Spinal cord (tissue), 10 donors: ENCODE results near the gene IFITM1. TPM values are rescaled to one million over a fixed set of nuclear protein-coding genes. Genes with fewer than 3 reads are reported as not detected.
"Not testable (repeated sequence)": the region's sequence is repeated elsewhere in the genome, so short reads cannot be mapped to it uniquely, and the experiment has no call there.

ENCODE experiments used
- DNase-seq, 6 donors: peaks; one replicate each; pipeline versions ENCODE4 v3.0.0 to v3.0.0-alpha.2; 2013 to 2015; ENCODE audit warnings: low spot score in 6 of 6, low read depth in 4 of 6
- H3K27ac ChIP-seq: one replicate; pipeline ENCODE4 v1.5.1; 2013; ENCODE audit warnings: low read depth, low read length, control low read depth
- H3K27me3 ChIP-seq: one replicate; pipeline ENCODE4 v1.6.1; 2013; ENCODE audit warnings: low read length; ENCODE audit not compliant: control insufficient read depth, insufficient read depth
- H3K36me3 ChIP-seq: one replicate; pipeline ENCODE4 v1.6.1; 2013; ENCODE audit warnings: low read length; ENCODE audit not compliant: control insufficient read depth, insufficient read depth
- H3K4me1 ChIP-seq: one replicate; pipeline ENCODE4 v1.6.1; 2013; ENCODE audit warnings: low read length; ENCODE audit not compliant: control insufficient read depth, insufficient read depth
- H3K4me3 ChIP-seq: one replicate; pipeline ENCODE4 v1.5.1; 2013; ENCODE audit warnings: low read depth, low read length, control low read depth
- H3K9me3 ChIP-seq: one replicate; pipeline ENCODE4 v1.6.1; 2013; ENCODE audit warnings: low read length; ENCODE audit not compliant: control insufficient read depth, insufficient read depth
- WGBS: methylation state at CpG from one replicate; pipeline ENCODE4 v1.1.5; 2013; ENCODE audit warnings: missing lambda C conversion rate; ENCODE audit not compliant: insufficient coverage; 5-methylcytosine and 5-hydroxymethylcytosine counted together
- polyA plus RNA-seq, 2 donors: library from polyadenylated mRNA; unstranded; fragments of 120-200 nt; gene quantifications; one replicate each; pipeline ENCODE4 v1.2.1, GENCODE V29; 2013; ENCODE audit not compliant: insufficient read length in 2 of 2
- total RNA-seq, 2 donors: library from RNA; depleted of rRNA in 1 of 2; stranded (reverse); fragments of 120-200 nt in 1 of 2; fragments of >200 nt in 1 of 2; gene quantifications; one replicate each; pipeline versions ENCODE4 v1.2.3 to v1.2.4, GENCODE V29; 2013 to 2014
- donor health status: healthy.

IFITM1 gene
- total and polyA plus RNA-seq, 4 donors = 18.0 to 125 (median 26.2) TPM

GRCh38 chr11:355581-356458 lies 42.0 kb downstream of the IFITM1 start:
- Histone ChIP-seq H3K4me3 (peak overlapping the region; percentile 18), H3K27me3 (no peaks in the 10 kb centered on the region), H3K27ac (peak overlapping the region; percentile 97), H3K36me3 (no peaks in the 10 kb centered on the region), H3K9me3 (no peaks in the 10 kb centered on the region), H3K4me1 (peaks cover 29% of the 10 kb centered on the region)
- WGBS = 6% methylated on average over 52 of the region's 76 CpGs
- peak in 2 of 6 donors; percentile 74 to 95 for DNase-seq

- Histone ChIP-seq H3K27ac (no peak overlapping the region), H3K9me3 (no peaks in the 10 kb centered on the region), H3K27me3 (no peaks in the 10 kb centered on the region), H3K36me3 (no peaks in the 10 kb centered on the region), H3K4me3 (no peak overlapping the region), H3K4me1 (peaks cover 29% of the 10 kb centered on the region)
- no peak for DNase-seq
- WGBS = 82% methylated on average over 6 of the region's 6 CpGs
Observed at GRCh38 chr11:356610-357009, 42.8 kb downstream of the IFITM1 start.

GRCh38 chr11:357582-357981 lies 43.7 kb downstream of the IFITM1 start:
- no peak for DNase-seq
- H3K9me3 ChIP-seq = no peaks in the 10 kb centered on the region
- no peaks in the 10 kb centered on the region for H3K27me3 ChIP-seq
- 100% methylated on average over 4 of the region's 4 CpGs for WGBS
- H3K27ac ChIP-seq = no peak overlapping the region
- no peak overlapping the region for H3K4me3 ChIP-seq
- H3K36me3 ChIP-seq = no peaks in the 10 kb centered on the region
- peaks cover 26% of the 10 kb centered on the region for H3K4me1 ChIP-seq

- no peak for DNase-seq
- WGBS = 31% methylated on average over 22 of the region's 34 CpGs
- no peaks in the 10 kb centered on the region for H3K9me3 ChIP-seq
- no peaks in the 10 kb centered on the region for H3K27me3 ChIP-seq
- no peak overlapping the region for H3K27ac ChIP-seq
- no peaks in the 10 kb centered on the region for H3K36me3 ChIP-seq
- H3K4me1 ChIP-seq = peaks cover 20% of the 10 kb centered on the region
- no peak overlapping the region for H3K4me3 ChIP-seq
Observed at GRCh38 chr11:358129-358800, 44.4 kb downstream of the IFITM1 start.

- no peaks in the 10 kb centered on the region for H3K9me3 ChIP-seq
- H3K27me3 ChIP-seq = no peaks in the 10 kb centered on the region
- WGBS = 70% methylated on average over 4 of the region's 5 CpGs
- no peaks in the 10 kb centered on the region for H3K36me3 ChIP-seq
- no peak overlapping the region for H3K4me3 ChIP-seq
- peaks cover 10% of the 10 kb centered on the region for H3K4me1 ChIP-seq
- H3K27ac ChIP-seq = no peak overlapping the region
- DNase-seq = no peak
Observed at GRCh38 chr11:359181-359714, 45.4 kb downstream of the IFITM1 start.

GRCh38 chr11:360326-361280 lies 46.8 kb downstream of the IFITM1 start:
- DNase-seq = no peak
- Histone ChIP-seq H3K9me3 (no peaks in the 10 kb centered on the region), H3K27me3 (peaks cover 3% of the 10 kb centered on the region), H3K27ac (no peak overlapping the region), H3K4me3 (no peak overlapping the region), H3K36me3 (no peaks in the 10 kb centered on the region), H3K4me1 (peaks cover 3% of the 10 kb centered on the region)
- WGBS = 87% methylated on average over 21 of the region's 22 CpGs

- Histone ChIP-seq H3K9me3 (no peaks in the 10 kb centered on the region), H3K36me3 (no peaks in the 10 kb centered on the region), H3K4me3 (no peak overlapping the region), H3K27ac (no peak overlapping the region), H3K27me3 (peaks cover 3% of the 10 kb centered on the region), H3K4me1 (peaks cover 1% of the 10 kb centered on the region)
- no peak for DNase-seq
- WGBS = 86% methylated on average over 33 of the region's 36 CpGs
Observed at GRCh38 chr11:362642-363442, 49.0 kb downstream of the IFITM1 start.

- 87% methylated on average over 15 of the region's 22 CpGs for WGBS
- not testable (repeated sequence) for H3K9me3 ChIP-seq, H3K27ac ChIP-seq, DNase-seq, H3K27me3 ChIP-seq, H3K4me1 ChIP-seq, H3K4me3 ChIP-seq, H3K36me3 ChIP-seq
Observed at GRCh38 chr11:363443-363805, 49.6 kb downstream of the IFITM1 start.
